HG03060 (cell line): ENCODE results near the gene MYO7B.

Experiments
- ATAC-seq: cut with Tn5 transposase; IDR thresholded peaks from one replicate; pipeline ENCODE4 v1.9.1; 2021; ENCODE audit warnings: low read depth, moderate number of reproducible peaks; ENCODE audit not compliant: unreplicated experiment

Gene MYO7B

GRCh38 chr2:127606625-127607398 is 71.3 kb downstream of the MYO7B start:
- no peak for ATAC-seq

DNA sequence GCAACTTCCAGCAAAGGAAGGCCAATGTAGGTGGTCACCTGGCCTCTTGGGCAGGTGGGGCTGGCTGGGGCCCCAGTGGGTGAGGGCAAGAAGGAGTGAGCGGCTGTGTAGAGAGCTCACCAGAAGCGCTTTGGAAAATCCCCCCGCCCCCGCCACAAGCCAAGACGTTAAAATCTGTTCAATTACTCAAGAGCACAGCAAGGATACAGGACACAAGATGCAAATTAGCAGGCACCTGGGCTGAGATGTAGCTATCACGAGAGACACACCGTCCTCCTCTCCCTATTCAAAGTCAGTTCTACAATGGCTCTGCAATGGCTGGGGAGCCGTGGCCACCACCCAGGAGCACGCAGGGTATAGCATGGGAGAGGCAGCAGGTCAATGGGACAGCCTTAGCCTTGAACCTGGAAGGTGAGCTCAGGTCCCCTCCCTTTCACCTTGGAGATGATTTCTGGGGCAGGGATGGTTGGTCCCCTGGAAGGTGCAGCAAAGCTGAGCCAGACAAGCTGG is 72.0 kb downstream of the MYO7B start:
- ATAC-seq: no peak

GRCh38 chr2:127608061-127609030 is 72.9 kb downstream of the MYO7B start:
- no peak for ATAC-seq

GRCh38 chr2:127609031-127609751 is 73.7 kb downstream of the MYO7B start:
- ATAC-seq: no peak

- ATAC-seq: no peak
Measured at GRCh38 chr2:127609818-127610217, 74.3 kb downstream of the MYO7B start.

GRCh38 chr2:127610561-127610960 is 75.1 kb downstream of the MYO7B start:
- ATAC-seq: no peak

GRCh38 chr2:127611076-127611925 is 75.8 kb downstream of the MYO7B start:
- ATAC-seq: no peak

- ATAC-seq: no peak
Measured at GRCh38 chr2:127612111-127612822, 76.8 kb downstream of the MYO7B start.

DNA sequence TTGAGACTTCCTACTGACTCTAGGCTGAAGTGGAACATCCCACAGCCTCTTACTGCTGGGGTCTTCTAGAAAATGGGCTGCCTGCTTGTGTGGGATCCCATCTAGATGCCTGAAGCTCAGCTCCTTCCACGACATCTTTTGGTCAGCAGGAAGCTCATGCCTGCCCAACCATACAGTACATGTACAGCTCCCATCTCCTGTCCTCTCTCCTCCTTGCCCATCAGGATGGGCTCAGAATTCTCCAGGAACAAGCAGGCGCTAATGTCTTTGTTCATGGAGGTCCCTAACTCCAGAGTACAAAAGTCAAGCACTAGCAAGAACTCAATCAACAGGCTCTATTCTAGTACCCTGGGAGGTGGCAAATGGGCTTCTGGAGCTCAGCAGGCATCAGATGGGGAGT is 78.8 kb downstream of the MYO7B start:
- ATAC-seq: no peak

DNA sequence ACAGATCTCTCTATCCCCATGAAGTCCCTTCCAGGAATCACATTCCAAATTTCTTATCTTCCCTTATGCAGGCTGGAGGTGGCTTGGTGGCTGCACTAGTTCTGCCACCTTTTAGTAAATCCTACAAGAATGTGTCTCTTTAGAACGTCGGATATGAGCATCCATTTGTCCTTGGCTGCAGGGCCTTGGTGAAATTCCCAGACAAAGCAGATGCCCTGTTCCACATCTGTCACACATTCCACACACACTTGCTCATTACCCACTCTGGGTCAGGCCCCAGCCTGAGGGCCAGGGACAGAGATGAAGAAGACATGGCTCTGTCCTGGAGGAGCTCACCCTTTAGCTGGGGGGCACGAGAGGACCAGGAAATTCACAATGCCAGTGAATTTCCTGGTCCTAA is 79.2 kb downstream of the MYO7B start:
- ATAC-seq: no peak

GRCh38 chr2:127615511-127616166 is 80.2 kb downstream of the MYO7B start:
- no peak for ATAC-seq

GRCh38 chr2:127618551-127619202 is 83.2 kb downstream of the MYO7B start:
- ATAC-seq: no peak

DNA sequence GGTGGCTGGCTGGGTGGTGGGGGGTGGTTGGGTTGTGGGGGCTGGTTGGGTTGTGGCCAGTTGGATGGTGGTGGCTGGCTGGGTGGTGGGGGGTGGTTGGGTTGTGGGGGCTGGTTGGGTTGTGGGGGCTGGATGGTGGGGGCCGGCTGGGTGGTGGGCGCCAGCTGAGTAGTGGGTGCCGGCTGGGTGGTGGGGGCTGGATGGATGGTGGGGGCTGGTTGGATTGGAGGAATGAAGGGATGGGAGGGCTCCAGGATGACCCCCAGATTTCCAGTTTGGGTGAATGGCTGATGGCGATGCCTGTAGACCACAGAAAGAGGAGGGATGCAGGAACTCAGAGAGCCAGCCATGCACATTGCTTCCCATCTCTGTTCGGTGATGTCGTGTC is 83.7 kb downstream of the MYO7B start:
- ATAC-seq: no peak

GRCh38 chr2:127619877-127620705 is 84.6 kb downstream of the MYO7B start:
- ATAC-seq: no peak

DNA sequence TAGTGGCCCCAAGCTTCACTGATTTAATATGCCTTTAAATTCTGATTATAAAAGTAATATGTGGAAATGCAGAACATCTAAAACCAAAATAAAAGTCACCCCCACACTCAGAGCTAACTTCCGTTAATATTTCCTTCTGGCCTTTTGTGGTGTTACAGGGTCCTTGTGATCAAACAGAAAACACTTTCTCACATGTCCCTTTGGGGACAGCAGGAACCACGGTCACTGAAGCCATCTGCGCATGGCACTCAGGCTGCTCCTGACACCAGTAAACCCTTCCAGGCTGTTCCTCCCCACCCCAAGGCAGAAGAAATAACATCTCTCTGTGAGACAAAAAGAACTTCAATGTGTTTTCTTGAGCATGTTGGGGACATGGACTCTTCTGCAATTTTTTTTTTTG is 85.4 kb downstream of the MYO7B start:
- ATAC-seq: no peak

DNA sequence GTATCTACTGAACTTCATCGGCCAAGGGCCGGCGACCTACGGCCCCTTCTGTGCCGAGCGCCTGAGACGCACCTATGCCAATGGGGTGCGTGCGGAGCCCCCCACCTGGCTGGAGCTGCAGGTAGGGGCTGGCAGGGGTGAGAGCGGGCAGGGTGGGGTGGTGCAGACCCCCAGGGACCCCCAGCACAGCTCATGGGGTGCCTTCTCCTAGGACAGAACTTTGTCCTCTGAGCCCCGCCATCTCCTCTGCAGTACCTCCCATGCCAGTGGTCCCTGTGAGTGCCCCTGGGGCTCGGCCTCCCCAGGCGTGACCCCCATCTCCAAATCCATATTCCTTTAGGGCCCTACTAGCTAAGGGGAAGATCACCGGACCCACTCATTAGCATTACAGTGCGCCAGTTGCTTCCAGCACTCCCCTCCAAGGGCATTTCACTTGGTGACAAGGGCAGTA is 86.5 kb downstream of the MYO7B start:
- no peak for ATAC-seq
